ENCODE results near the gene SPATA17.

SPATA17 gene

DNA sequence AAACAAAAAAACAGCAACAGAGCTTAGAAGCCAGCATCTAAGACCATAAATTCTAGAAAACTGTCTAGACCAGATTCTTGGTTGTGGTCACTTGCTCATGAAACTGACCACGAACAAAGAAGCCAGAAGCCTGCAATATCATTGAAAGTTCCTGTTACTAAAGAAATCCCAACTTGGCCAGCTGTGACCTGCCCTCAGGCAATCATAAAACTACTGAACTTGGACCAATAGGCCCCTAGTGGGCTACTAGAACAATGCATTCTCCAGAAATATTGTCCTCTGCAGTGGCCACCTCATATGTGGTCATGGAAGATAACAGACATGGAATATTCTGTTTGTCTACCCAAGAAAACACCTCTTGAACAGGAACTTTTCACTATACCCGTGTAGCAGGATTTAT lies 87.7 kb downstream of the SPATA17 start:
- Histone ChIP-seq H3F3A (ENCODE audit: insufficient read depth) (no peaks in the 10 kb centered on the region), H3K79me2 (ENCODE audit: insufficient read depth, low read length) (no peaks in the 10 kb centered on the region), H2AFZ (ENCODE audit: low read depth, low read length, severe bottlenecking) (no peak overlapping the region), H3K36me3 (ENCODE audit: low read length) (no peaks in the 10 kb centered on the region), H3K4me3 (ENCODE audit: insufficient read depth, low read length, poor library complexity, severe bottlenecking) (no peak overlapping the region), H4K20me1 (ENCODE audit: low read depth, low read length) (no peaks in the 10 kb centered on the region), H3K9me3 (ENCODE audit: insufficient read depth, low read length) (no peaks in the 10 kb centered on the region), H3K27ac (ENCODE audit: low read depth, low read length) (no peak overlapping the region), H3K9me2 (replicated peaks; ENCODE audit: insufficient read depth, low read length) (no peaks in the 10 kb centered on the region), H3K27me3 (ENCODE audit: low read length) (no peaks in the 10 kb centered on the region), H3K4me2 (ENCODE audit: low read depth, low read length, poor library complexity, severe bottlenecking) (no peak overlapping the region), H3K9ac (ENCODE audit: low read length) (no peak overlapping the region)
- TF ChIP-seq EZH2phosphoT487 (conservative IDR thresholded peaks at IDR 0.05; ENCODE audit: low read length), result no peak
- TF ChIP-seq, protein P1, sequence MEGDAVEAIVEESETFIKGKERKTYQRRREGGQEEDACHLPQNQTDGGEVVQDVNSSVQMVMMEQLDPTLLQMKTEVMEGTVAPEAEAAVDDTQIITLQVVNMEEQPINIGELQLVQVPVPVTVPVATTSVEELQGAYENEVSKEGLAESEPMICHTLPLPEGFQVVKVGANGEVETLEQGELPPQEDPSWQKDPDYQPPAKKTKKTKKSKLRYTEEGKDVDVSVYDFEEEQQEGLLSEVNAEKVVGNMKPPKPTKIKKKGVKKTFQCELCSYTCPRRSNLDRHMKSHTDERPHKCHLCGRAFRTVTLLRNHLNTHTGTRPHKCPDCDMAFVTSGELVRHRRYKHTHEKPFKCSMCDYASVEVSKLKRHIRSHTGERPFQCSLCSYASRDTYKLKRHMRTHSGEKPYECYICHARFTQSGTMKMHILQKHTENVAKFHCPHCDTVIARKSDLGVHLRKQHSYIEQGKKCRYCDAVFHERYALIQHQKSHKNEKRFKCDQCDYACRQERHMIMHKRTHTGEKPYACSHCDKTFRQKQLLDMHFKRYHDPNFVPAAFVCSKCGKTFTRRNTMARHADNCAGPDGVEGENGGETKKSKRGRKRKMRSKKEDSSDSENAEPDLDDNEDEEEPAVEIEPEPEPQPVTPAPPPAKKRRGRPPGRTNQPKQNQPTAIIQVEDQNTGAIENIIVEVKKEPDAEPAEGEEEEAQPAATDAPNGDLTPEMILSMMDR (IDR thresholded peaks at IDR 0.05; ENCODE audit: insufficient read depth, low read length, poor library complexity, severe bottlenecking), result no peak

DNA sequence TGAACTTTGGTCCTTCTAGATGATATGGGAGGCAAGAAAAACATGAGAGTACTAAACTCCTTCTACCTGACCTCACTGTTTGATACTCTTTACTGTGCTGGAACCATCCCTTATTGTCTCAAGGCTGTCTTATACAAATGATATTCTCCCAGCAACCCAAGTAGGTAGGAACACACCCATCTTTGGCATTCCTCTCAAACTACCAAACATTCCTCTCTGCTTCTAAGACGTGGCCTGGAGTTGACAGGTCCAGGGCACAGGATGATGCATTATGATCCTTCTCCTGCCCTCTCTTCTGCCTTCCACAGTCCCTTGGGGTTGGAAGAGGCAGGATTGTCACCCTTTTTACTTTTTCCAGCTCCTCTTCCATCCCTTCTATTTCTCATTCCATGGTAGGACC lies 90.5 kb downstream of the SPATA17 start:
- H3K36me3 ChIP-seq (ENCODE audit: low read length), result no peaks in the 10 kb centered on the region

DNA sequence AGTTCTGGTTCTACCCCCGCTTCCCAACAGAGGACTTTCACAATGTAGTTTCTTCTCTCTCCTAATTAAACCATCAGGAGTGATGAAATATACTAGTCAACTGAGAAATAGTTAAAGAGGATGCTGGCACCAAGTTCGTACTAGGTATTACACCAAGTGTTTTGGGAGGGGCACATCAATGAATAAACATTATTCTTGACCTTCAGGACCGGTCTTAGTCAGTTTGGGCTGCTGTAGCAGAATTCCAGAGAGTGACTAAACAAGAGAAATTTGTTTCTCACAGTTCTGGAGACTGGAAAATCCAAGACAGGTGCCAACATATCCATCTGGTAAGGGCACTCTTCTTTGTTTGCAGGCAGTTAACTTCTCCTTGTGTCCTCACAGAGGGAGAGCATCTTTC lies 103.8 kb downstream of the SPATA17 start:
- H3K27ac ChIP-seq (ENCODE audit: low read depth, low read length), result no peak overlapping the region
- H3K4me2 ChIP-seq (ENCODE audit: low read depth, low read length, poor library complexity, severe bottlenecking), result no peak overlapping the region
- no peaks in the 10 kb centered on the region for H3K36me3 ChIP-seq (ENCODE audit: low read length)
- H3K4me3 ChIP-seq (ENCODE audit: insufficient read depth, low read length, poor library complexity, severe bottlenecking), result no peak overlapping the region
- H3K79me2 ChIP-seq (ENCODE audit: insufficient read depth, low read length), result no peaks in the 10 kb centered on the region
- TF ChIP-seq, protein P1 (IDR thresholded peaks at IDR 0.05; ENCODE audit: insufficient read depth, low read length, poor library complexity, severe bottlenecking), result no peak
- no peak for TF ChIP-seq EZH2phosphoT487 (conservative IDR thresholded peaks at IDR 0.05; ENCODE audit: low read length)
- H2AFZ ChIP-seq (ENCODE audit: low read depth, low read length, severe bottlenecking), result no peak overlapping the region
- H3K27me3 ChIP-seq (ENCODE audit: low read length), result no peaks in the 10 kb centered on the region
- no peaks in the 10 kb centered on the region for H3F3A ChIP-seq (ENCODE audit: insufficient read depth)
- no peaks in the 10 kb centered on the region for H3K9me3 ChIP-seq (ENCODE audit: insufficient read depth, low read length)
- H4K20me1 ChIP-seq (ENCODE audit: low read depth, low read length), result no peaks in the 10 kb centered on the region
- no peaks in the 10 kb centered on the region for H3K9me2 ChIP-seq (replicated peaks; ENCODE audit: insufficient read depth, low read length)
- H3K9ac ChIP-seq (ENCODE audit: low read length), result no peak overlapping the region

More for the DNA sequence above, 90.5 kb downstream of the SPATA17 start:
- TF ChIP-seq EZH2phosphoT487 (conservative IDR thresholded peaks at IDR 0.05; ENCODE audit: low read length), result no peak
- TF ChIP-seq, protein P1 (IDR thresholded peaks at IDR 0.05; ENCODE audit: insufficient read depth, low read length, poor library complexity, severe bottlenecking), result no peak
- H3K79me2 ChIP-seq (ENCODE audit: insufficient read depth, low read length), result no peaks in the 10 kb centered on the region
- H3K27me3 ChIP-seq (ENCODE audit: low read length), result no peaks in the 10 kb centered on the region
- no peak overlapping the region for H2AFZ ChIP-seq (ENCODE audit: low read depth, low read length, severe bottlenecking)
- H4K20me1 ChIP-seq (ENCODE audit: low read depth, low read length), result no peaks in the 10 kb centered on the region
- no peaks in the 10 kb centered on the region for H3K9me3 ChIP-seq (ENCODE audit: insufficient read depth, low read length)
- H3K9me2 ChIP-seq (replicated peaks; ENCODE audit: insufficient read depth, low read length), result no peaks in the 10 kb centered on the region
- H3K4me3 ChIP-seq (ENCODE audit: insufficient read depth, low read length, poor library complexity, severe bottlenecking), result no peak overlapping the region
- no peaks in the 10 kb centered on the region for H3F3A ChIP-seq (ENCODE audit: insufficient read depth)
- H3K27ac ChIP-seq (ENCODE audit: low read depth, low read length), result no peak overlapping the region
- no peak overlapping the region for H3K9ac ChIP-seq (ENCODE audit: low read length)
- H3K4me2 ChIP-seq (ENCODE audit: low read depth, low read length, poor library complexity, severe bottlenecking), result no peak overlapping the region
